Measurements from ENCODE around the gene UTS2R.
"Not testable (repeated sequence)": the region's sequence is repeated elsewhere in the genome, so short reads cannot be mapped to it uniquely, and the experiment has no call there.

Gene UTS2R

DNA sequence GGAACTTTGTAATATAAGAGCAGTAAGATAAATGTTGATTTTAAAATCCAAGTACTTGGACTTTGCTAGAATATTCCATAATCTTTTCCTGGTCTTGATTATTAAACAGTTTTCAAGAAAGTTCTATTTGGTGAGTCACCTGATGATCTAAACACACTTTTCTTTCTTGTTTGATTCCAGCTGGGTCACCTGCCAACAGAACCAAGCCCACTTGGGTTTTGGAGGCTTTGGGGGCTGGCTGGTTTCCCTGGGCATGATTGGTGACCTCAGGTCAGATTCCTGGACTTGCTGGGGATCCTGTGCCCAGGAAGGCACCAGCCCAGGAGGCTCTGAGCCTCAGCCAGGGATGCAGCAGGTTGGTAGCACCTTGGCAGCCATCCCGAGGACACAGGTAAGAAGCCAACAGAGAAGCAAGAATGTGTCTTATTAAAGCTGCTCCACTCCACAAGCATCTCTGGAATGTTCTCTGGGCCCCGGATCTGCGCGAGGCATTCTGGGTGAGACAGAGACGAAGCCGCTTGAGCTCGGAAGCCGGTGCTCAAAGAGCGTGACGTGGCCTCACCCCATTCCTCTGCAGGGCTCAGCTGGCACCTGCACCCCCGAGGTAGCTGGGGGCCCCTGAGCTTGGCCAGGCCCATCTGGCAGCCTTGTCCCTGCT is 15.7 kb upstream of the UTS2R start:
- DNase-seq, result no peak

DNA sequence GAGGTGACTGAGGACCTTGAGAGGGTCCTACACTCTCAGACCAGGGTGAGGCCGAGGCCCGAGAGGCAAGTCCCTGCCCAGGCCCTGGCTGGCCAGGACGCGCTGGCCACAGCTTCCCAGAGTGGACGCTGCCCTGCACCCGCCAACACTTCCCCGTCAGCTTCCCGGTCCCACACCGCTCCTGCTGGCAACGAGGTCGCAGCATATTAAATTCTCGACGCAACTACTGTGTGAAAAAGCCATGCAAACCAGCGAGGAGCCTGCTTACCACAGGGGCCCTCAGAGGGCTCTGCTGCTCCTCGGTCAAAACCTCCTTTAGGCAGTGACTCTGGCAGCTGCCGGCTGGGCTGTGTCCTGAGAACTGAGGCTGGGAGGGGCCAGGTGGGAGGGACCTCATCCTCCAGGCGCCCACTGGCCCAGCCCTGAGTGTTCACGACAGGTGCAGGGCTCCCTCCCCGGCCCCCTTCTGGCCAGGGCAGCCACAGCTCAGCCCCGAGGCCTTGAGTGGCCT is 14.7 kb upstream of the UTS2R start:
- no peak for DNase-seq

DNA sequence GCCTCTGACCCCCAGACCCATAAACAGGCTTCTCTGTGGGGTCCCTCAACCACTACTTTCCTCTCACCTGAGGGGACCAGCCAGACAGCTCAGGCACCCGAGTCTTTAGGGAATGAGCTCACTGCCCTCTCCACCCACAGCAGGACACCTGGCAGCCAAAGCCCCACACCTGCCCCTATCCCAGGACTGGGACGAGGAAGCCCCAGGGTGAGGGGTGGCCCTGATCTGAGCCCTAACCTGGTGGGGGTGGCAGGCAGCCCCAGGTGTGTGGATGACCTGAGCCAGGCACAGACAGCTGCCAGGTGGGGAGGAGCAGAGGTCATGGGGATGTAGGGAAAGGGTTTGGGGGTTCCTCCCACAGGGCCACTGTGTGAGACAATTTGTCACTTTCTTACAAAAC is 14.2 kb upstream of the UTS2R start:
- no peak for DNase-seq

DNA sequence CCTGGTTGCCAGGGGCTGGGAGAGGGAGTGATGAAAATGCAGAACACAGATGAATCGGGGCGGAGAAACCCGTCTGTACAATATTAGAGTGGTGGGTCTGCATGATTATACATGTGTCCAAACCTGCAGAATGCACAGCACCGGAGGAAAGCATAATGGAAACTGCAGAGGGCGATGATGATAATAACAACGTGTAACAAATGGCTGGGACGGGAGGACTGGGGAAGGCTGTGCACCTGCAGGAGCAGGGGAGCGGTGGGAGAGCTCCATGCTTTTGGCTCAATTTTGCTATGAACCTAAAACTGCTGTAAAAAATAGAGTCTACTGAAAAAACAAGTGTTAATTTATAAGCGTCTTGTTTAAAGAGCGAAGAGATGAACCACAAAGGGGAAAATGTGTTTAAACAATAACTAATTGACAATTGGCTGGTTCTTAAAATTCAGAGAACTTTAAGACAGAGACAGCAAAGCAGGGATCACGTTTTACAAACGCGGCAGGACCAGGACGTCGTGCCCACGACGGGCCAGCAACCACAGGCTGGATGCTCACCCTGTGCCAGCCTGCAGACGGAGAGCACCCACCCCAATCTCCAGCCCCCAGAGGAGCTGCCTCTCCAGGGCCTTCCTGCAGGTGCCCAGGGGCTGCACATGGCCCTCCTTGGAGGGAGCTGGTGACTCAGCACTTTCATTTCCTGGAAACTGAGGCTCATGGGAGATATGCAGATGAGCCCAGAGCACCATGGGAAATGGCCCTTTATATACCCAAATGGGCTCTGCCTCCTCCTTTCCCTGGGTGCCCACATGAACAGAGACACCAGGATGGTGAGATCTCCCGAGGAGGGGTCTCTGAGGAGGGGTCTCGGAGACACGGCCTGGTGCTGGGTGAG is 12.9 kb upstream of the UTS2R start, which contains the start of gene TEX19:
Gene TEX19 (plus strand): TSS at position 783 of the 886 bp plus-strand sequence. CDS start 2,904 bp downstream, outside the sequence.
- no peak for DNase-seq

DNA sequence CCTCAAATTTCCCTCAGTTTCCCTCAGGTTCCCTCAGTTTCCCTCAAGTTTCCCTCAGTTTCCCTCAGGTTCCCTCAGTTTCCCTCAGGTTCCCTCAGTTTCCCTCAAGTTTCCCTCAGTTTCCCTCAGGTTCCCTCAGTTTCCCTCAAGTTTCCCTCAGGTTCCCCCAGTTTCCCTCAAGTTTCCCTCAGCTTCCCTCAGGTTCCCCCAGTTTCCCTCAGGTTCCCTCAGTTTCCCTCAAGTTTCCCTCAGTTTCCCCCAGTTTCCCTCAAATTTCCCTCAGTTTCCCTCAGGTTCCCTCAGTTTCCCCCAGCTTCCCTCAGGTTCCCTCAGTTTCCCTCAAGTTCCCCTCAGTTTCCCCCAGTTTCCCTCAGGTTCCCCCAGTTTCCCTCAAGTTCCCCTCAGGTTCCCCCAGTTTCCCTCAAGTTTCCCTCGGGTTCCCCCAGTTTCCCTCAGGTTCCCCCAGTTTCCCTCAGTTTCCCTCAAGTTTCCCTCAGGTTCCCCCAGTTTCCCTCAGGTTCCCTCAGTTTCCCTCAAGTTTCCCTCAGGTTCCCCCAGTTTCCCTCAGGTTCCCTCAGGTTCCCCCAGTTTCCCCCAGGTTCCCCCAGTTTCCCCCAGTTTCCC is 12.0 kb upstream of the UTS2R start:
- not testable (repeated sequence) for DNase-seq

DNA sequence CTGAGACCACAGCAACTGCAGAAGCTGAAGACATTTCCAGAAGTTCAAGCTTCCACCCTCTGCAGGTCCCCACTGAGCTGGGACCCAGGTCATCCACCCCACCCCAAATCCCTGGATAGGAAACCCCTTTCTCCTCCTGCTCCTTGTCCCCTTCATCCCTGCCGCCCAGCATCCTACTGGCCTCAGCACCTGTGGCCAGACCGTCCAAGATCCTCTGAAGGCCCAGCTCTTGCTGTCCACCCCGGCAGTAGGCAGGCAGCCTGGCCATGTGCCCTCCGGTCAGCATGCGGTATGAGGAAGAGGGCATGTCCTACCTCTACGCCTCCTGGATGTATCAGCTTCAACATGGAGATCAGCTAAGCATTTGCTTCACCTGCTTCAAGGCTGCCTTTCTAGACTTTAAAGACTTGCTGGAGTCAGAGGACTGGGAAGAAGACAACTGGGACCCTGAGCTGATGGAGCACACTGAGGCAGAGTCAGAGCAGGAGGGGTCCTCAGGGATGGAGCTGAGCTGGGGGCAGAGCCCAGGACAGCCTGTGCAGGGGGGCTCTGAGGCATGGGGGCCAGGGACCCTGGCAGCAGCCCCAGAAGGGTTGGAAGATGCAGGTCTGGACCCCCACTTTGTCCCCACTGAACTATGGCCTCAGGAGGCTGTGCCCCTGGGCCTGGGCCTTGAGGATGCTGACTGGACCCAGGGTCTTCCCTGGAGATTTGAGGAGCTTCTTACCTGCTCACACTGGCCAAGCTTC is 9.5 kb upstream of the UTS2R start:
- DNase-seq, result no peak

DNA sequence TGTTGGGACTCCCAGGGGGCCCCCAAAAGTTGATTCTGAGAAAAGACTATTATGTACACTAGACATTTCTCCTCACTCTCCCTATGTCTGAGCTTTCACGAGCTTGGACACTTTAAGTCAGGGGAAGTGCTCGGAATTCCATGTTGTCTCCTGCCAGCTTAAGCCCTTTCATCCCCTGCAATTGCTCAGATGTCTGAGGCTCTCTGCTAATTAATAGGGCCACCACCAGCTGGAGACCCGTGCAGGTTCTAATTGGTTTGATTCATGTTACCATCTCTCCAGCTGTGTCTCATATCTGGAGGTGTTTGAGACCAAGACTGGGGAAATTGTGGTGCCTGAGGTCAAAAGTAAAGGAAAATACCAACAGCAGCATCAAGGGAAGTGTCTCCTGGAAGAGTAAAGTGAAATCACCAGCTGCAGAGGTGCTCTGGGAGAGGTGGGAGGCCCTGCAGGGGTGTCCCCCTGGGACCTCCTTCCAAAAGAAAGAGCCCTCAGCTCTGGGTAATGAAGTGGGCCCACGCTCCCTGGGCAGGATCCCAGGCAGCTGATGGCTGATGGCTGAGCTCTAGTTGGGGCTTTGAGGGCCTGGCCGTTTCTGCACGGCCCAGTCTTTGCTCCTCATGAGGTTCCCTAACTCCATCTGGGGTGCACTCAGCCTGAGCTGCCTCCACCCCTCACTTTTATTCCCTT is 5.8 kb upstream of the UTS2R start:
- DNase-seq, result no peak

DNA sequence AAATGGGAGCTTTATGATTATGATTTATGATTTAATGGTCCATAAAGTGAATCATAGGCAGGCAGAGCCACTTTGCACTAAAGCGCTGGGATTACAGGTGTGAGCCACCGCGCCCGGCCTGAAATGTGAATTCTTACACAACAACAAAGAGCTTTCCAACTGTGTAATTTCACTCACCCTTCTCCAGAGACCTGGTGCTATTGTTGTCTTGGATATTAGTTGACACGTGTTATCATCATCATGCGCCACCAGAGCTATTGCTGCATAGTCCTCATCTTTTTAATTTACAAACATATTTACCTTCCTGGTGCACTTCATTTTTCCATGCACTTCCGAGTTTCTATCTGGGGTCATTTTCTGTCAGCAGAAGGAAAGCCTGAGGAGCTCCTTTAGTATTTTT is 4.8 kb upstream of the UTS2R start:
- DNase-seq, result no peak

DNA sequence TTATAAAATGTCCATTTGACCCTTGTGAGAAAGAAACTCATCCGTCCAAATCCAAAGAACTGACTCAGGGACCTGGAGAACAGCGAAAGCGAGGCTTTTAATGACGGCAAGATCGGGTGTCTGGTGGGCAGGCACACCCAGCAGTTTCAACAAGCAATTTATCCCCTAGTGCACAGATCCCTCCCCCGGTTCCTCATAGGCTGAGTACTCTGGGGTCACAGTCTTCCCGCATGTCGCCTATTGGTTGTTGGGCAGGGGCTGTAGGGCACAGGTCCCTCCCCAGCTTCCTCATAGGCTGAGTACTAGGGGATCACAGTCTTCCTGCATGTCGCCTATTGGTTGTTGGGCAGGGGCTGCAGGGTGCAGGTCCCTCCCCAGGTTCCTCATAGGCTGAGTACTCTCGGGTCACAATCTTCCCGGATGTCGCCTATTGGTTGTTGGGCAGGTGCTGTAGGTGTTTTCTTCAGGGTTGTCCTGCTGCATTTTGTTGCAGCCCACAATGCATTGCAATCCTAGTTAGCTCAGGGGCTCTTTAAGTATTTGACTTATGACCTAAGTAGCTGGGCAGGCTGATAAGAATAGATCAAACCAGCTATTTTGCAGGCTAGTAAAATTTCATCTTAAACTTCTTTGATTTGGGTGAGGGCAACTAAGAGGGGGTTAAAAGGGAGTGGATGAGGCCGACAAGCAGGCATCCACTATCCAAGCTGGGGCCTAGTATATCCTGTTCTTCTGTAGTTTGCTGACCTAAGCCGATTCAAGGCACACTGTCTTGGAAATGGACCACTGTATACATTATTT is 3.6 kb upstream of the UTS2R start:
- DNase-seq, result no peak

DNA sequence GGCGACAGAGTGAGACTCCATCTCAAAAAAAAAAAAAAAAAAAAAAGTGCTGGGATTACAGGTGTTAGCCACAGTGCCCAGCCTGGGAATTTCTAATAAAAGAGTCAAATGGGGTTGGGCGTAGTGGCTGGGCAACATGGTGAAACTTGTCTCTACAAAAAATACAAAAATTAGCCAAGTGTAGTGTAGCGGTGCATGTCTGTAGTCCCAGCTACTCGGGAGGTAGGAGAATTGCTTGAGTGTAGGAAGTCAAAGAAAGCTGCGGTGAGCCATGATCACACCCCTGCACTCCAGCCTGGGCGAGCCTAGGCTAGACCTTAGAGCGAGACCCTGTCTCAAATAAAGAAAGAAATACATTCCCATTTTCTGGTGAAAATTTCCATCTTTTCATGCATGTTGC is 2.4 kb upstream of the UTS2R start:
- DNase-seq, result no peak

DNA sequence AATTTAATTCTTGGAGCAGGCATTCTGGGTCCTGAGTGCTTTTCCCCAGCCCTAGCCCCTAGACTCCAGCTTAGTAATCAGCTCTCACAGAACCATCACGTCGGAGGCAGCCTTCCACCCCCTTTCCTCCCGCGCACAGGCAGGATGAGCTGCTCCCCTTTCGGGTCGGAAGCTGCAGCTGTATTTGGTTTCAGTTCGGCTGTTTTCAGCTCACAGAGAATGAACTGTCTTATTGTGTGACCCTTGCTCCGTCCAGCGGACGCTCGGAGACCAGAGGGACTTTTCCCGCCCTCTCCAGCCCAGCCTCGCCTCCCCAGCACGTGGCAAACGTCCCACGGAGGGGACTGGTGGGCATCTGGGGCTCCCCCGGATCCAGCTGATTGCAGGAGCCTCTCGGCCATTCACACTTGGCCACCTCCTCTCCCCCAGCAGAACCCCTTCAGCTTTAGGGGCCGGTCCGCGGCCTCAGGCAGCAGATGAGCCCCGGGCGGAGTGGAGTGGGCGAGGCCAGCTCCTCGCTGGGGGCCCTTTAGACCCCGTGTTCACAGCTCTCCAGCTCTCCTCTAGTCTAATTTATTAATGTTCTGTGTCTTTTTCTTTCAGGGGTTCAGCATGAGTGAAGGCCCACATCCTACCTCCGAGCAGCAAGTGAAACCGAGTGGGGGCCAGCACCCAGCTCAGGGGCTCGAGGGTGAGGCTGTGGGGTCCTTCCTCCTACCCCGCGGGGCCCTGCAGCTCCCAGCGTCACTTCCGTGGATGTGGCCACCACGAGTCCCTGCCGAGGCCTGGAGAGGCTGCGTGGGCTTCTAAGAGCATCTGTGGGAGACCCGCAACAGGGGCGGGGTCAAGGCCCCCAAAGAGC is 863 bp upstream of the UTS2R start:
- DNase-seq, result no peak

DNA sequence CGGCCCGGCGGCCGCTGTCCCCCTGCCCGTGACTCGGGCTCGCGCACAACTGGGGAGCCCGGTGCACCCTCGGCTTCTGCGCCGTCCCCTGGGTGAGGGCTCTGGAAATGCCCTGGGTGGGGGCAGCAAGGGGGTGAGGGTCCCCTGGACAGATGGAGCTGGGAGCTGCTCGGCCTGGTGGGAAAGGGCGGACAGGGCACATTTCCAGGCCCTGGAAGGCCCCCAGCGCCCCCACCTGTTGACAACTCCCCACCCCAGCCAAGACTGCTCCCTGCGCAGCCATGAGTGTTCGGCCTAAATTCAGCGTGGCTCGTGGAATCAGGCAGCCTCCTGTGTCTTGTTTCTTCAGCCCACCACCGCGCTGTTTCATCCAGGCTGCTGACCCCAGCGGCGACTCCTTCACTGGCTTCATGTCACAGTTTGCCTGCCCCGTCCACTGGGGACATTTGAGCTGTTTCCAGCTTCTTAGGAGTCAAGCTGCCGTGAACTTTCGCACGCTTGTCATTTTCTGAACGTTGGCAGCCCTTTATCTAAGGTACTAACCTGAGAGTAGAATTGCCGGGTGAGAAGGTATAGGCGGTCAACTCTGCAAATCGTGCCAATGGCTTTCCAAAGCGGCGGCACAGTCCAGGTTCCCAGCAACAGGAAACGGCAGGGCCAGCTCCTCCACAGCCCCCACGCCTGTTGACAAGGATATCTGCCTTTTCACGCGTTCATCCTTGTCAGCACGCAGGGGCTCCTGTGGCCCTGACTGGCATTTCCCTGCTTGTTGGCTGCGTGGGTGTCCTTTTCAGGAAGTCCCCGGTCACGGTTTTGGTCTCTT is 895 bp downstream of the UTS2R start:
- DNase-seq, result no peak

DNA sequence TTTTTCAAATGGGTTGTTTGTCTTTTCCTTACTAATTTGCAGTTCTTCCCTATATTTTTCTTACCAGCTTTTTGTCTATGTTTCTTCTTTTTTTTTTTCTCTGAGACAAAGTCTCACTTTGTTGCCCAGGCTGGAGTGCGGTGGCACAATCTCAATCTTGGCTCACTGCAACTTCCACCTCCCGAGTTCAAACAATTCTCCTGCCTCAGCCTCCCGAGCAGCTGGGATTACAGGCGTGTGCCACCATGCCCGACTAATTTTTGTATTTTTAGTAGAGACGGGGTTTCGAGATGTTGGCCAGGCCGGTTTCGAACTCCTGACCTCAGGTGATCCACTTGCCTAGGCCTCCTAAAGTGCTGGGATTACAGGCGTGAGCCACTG is 1.5 kb downstream of the UTS2R start:
- DNase-seq, result not testable (repeated sequence)

DNA sequence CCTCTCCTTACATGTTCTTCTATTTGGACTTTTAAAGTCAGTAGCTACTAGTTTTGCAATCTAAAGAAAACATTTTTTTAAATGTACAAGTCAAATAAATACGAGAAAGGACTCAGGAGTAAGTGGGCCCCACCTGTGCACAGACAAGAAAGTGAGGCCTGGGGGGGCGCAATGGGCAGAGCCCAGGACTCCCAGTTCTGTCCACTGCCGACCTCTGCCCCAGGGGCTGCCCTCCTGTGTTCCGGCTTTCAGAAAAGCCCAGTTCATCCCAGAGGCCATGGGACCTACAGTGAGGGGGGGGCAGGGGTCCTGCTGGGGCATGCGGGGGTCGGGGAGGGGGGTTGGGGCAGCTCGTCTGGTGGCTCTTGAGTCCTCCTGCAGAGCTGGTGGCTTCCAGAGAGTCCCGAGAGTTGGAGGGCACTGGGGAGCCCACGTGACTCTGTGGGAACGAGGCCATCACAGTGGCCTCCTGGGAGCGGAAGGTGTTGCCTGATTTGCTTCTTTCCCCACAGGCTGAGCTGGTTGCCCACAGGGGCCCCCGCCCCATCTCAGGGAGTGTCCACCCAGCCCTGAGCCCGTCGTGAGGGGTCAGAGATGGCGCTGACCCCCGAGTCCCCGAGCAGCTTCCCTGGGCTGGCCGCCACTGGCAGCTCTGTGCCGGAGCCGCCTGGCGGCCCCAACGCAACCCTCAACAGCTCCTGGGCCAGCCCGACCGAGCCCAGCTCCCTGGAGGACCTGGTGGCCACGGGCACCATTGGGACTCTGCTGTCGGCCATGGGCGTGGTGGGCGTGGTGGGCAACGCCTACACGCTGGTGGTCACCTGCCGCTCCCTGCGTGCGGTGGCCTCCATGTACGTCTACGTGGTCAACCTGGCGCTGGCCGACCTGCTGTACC is 2.4 kb downstream of the UTS2R start:
- no peak for DNase-seq

DNA sequence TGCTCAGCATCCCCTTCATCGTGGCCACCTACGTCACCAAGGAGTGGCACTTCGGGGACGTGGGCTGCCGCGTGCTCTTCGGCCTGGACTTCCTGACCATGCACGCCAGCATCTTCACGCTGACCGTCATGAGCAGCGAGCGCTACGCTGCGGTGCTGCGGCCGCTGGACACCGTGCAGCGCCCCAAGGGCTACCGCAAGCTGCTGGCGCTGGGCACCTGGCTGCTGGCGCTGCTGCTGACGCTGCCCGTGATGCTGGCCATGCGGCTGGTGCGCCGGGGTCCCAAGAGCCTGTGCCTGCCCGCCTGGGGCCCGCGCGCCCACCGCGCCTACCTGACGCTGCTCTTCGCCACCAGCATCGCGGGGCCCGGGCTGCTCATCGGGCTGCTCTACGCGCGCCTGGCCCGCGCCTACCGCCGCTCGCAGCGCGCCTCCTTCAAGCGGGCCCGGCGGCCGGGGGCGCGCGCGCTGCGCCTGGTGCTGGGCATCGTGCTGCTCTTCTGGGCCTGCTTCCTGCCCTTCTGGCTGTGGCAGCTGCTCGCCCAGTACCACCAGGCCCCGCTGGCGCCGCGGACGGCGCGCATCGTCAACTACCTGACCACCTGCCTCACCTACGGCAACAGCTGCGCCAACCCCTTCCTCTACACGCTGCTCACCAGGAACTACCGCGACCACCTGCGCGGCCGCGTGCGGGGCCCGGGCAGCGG is 3.2 kb downstream of the UTS2R start:
- DNase-seq, result no peak

DNA sequence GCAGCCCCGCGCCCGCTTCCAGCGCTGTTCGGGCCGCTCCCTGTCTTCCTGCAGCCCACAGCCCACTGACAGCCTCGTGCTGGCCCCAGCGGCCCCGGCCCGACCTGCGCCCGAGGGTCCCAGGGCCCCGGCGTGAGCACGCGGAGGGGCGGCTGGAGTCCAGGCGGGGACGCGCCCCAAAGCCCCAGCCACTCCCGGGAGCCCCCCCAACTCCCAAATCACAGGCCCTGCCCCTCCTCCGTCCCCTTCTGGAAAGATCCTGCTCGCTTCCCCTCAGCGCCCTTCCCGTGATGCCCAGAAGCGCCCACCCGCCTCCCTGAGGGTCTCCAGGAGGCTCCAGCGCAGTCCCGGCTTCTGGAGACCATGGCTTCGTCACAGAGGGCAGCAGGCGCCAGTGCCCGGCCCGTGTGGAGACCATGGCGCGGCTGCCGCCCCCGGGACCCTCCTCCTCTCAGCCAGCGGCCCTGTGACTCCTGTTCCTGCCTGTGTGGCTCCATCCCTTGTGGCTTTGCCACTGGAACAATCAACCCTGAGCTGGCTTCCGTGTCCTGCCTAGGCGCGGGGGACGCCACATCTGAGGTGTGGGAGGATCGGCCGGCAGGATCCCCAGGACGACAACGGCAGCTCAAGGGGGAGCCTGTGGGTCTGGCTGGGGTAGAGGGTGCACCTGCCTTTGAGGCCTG is 3.9 kb downstream of the UTS2R start:
- no peak for DNase-seq

All from CD4-positive, alpha-beta T cell treated with Interleukin-21 for 1 hour (primary cell).